DND-41 (cell line): Measurements from ENCODE around the gene RYR3.

ENCODE experiments used
- ATAC-seq: fragments of 200-7000 bp; cut with Tn5 transposase; 3 replicates; pipeline ENCODE4 v1.9.1; 2021; ENCODE audit warnings: low read depth; ENCODE audit not compliant: insufficient read depth
- DNase-seq: peaks from one replicate; pipeline ENCODE4 v3.0.0-alpha.2; 2020
- H2AFZ ChIP-seq: 2 replicates; pipeline ENCODE4 v1.6.0; 2012; ENCODE audit warnings: low read depth, low read length
- H3K27ac ChIP-seq: 2 replicates; pipeline ENCODE4 v1.5.1; 2012; ENCODE audit warnings: low read length, inconsistent platforms
- H3K27me3 ChIP-seq: fragments of 200-600 bp; sonication (generic); 2 replicates; pipeline ENCODE4 v1.6.0; 2012; ENCODE audit warnings: low read length, mild to moderate bottlenecking, inconsistent platforms; ENCODE audit not compliant: insufficient read depth, poor library complexity
- H3K36me3 ChIP-seq: 2 replicates; pipeline ENCODE4 v1.5.1; 2012; ENCODE audit warnings: low read length, inconsistent platforms; ENCODE audit not compliant: insufficient read depth
- H3K4me1 ChIP-seq: 2 replicates; pipeline ENCODE4 v1.5.1; 2012; ENCODE audit warnings: mild to moderate bottlenecking, low read length; ENCODE audit not compliant: insufficient read depth
- H3K4me2 ChIP-seq: 2 replicates; pipeline ENCODE4 v1.6.0; 2012; ENCODE audit warnings: mild to moderate bottlenecking, moderate library complexity, low read length, inconsistent platforms; ENCODE audit not compliant: insufficient read depth
- H3K4me3 ChIP-seq, 2 experiments: fragments of 200-600 bp in 1 of 2; shearing (Covaris generic) in 1 of 2; 2 replicates each; pipeline ENCODE4 v1.5.1; 2012 to 2016; ENCODE audit warnings: inconsistent platforms in 2 of 2, low read length in 2 of 2, mild to moderate bottlenecking in 2 of 2, low read depth in 1 of 2, moderate library complexity in 1 of 2
- H3K79me2 ChIP-seq: 2 replicates; pipeline ENCODE4 v1.6.0; 2012; ENCODE audit warnings: low read length, inconsistent platforms; ENCODE audit not compliant: insufficient read depth
- H3K9ac ChIP-seq: 2 replicates; pipeline ENCODE4 v1.6.0; 2012; ENCODE audit warnings: low read depth, mild to moderate bottlenecking, inconsistent platforms, low read length, moderate library complexity
- H3K9me3 ChIP-seq: 2 replicates; pipeline ENCODE4 v1.5.1; 2012; ENCODE audit warnings: low read length, moderate library complexity, mild to moderate bottlenecking, inconsistent platforms; ENCODE audit not compliant: insufficient read depth, severe bottlenecking
- H4K20me1 ChIP-seq: 2 replicates; pipeline ENCODE4 v1.6.0; 2012; ENCODE audit warnings: low read length; ENCODE audit not compliant: insufficient read depth
- EZH2 ChIP-seq: IDR thresholded peaks from 3 replicates; pipeline ENCODE4 v1.6.1; 2012; ENCODE audit warnings: borderline replicate concordance, low read depth, mild to moderate bottlenecking, moderate library complexity, low read length, inconsistent platforms; ENCODE audit not compliant: severe bottlenecking
- TF ChIP-seq, protein P1 (sequence below): IDR thresholded peaks from 2 replicates; pipeline ENCODE4 v1.5.1; 2012; ENCODE audit warnings: borderline replicate concordance, low read length, moderate library complexity, mild to moderate bottlenecking; ENCODE audit not compliant: poor library complexity, severe bottlenecking; ENCODE audit errors: extremely low read depth

Gene RYR3

DNA sequence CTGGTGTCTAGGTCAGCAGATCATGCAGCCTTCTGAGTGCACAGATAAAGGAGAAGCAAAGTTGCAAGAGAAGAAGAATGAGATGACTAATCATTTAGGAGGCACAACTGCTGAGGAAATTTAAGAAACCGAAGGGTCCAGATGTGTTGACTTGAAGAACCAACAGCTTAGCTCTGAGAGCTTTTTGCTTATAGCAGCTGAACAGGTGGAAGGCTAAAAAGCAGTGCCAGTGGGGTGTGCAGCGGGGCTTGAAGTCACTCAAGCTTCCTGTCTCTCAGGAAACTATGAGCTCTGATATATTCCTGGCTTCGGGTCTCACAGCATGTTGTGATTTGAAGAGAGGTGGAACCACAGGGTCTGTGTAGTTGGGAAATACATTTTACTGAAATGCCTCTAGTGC is 305.7 kb downstream of the RYR3 start:
- Histone ChIP-seq H3K4me3 (no peak overlapping the region), H4K20me1 (no peaks in the 10 kb centered on the region), H3K27me3 (no peaks in the 10 kb centered on the region), H2AFZ (no peak overlapping the region), H3K9ac (no peak overlapping the region), H3K36me3 (no peaks in the 10 kb centered on the region), H3K27ac (no peak overlapping the region), H3K9me3 (no peaks in the 10 kb centered on the region), H3K79me2 (no peaks in the 10 kb centered on the region), H3K4me2 (no peak overlapping the region), H3K4me1 (no peaks in the 10 kb centered on the region)
- no peak for ATAC-seq
- TF ChIP-seq, protein P1, sequence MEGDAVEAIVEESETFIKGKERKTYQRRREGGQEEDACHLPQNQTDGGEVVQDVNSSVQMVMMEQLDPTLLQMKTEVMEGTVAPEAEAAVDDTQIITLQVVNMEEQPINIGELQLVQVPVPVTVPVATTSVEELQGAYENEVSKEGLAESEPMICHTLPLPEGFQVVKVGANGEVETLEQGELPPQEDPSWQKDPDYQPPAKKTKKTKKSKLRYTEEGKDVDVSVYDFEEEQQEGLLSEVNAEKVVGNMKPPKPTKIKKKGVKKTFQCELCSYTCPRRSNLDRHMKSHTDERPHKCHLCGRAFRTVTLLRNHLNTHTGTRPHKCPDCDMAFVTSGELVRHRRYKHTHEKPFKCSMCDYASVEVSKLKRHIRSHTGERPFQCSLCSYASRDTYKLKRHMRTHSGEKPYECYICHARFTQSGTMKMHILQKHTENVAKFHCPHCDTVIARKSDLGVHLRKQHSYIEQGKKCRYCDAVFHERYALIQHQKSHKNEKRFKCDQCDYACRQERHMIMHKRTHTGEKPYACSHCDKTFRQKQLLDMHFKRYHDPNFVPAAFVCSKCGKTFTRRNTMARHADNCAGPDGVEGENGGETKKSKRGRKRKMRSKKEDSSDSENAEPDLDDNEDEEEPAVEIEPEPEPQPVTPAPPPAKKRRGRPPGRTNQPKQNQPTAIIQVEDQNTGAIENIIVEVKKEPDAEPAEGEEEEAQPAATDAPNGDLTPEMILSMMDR: no peak
- TF ChIP-seq EZH2: no peak
- no peak for DNase-seq

DNA sequence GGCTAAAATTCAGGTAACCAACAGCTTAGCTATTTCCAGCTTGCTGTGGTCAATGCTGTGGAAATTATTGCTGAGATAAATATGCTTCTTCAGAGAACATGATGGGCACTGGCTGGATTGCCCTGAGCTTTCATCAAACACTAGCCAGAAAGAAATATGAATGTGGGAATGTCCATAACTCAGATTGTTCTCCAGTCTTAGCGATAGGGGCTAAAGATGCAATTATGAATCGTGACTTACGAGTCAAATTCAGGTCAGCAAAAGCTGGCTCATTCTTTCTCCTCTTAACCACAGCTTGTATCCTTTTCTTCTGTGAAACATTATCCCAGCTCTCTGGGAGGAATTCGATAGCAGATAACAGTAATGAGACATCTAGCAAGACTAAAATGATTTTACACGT is 307.6 kb downstream of the RYR3 start:
- TF ChIP-seq, protein P1: no peak
- TF ChIP-seq EZH2: no peak
- Histone ChIP-seq H3K4me2 (no peak overlapping the region), H3K79me2 (no peaks in the 10 kb centered on the region), H3K27ac (no peak overlapping the region), H2AFZ (no peak overlapping the region), H3K36me3 (no peaks in the 10 kb centered on the region), H3K9me3 (no peaks in the 10 kb centered on the region), H3K4me1 (no peaks in the 10 kb centered on the region), H3K4me3 (no peak overlapping the region), H3K9ac (no peak overlapping the region), H4K20me1 (no peaks in the 10 kb centered on the region), H3K27me3 (no peaks in the 10 kb centered on the region)
- ATAC-seq (no peak), DNase-seq (no peak)

DNA sequence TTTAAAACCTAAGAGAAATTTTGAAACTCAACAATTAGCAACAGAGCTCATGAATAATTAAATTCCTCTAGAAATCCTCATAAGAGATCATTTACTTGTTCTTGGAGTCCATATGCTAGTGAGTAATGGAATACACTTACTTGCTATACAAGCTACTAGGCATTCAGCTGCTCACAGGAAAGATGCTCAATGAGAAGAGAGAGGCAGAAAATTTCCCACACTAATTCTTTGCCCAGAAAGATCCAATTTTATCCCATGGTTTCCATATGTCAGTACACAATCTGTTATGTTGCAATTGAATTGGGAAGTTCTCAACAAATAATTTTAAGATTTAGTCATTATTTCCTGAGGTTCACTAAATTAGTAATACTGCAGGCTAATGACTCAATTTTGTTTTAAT is 310.4 kb downstream of the RYR3 start:
- no peaks in the 10 kb centered on the region for H3K9me3 ChIP-seq
- H3K4me3 ChIP-seq: no peak overlapping the region
- H4K20me1 ChIP-seq: no peaks in the 10 kb centered on the region
- no peaks in the 10 kb centered on the region for H3K36me3 ChIP-seq
- H3K27me3 ChIP-seq: no peaks in the 10 kb centered on the region
- no peak for ATAC-seq
- no peak overlapping the region for H2AFZ ChIP-seq
- no peak overlapping the region for H3K4me2 ChIP-seq
- no peaks in the 10 kb centered on the region for H3K4me1 ChIP-seq
- no peak for DNase-seq
- no peaks in the 10 kb centered on the region for H3K79me2 ChIP-seq
- no peak overlapping the region for H3K9ac ChIP-seq
- H3K27ac ChIP-seq: no peak overlapping the region
- TF ChIP-seq, protein P1: no peak
- TF ChIP-seq EZH2: no peak

GRCh38 chr15:33623010-33623409 is 312.2 kb downstream of the RYR3 start:
- H4K20me1 ChIP-seq: no peaks in the 10 kb centered on the region
- H3K79me2 ChIP-seq: no peaks in the 10 kb centered on the region
- no peaks in the 10 kb centered on the region for H3K9me3 ChIP-seq
- no peak overlapping the region for H3K4me3 ChIP-seq
- ATAC-seq (no peak), DNase-seq (no peak)
- H2AFZ ChIP-seq: no peak overlapping the region
- H3K9ac ChIP-seq: no peak overlapping the region
- TF ChIP-seq, protein P1: peak; percentile 19
- TF ChIP-seq EZH2: no peak
- no peaks in the 10 kb centered on the region for H3K4me1 ChIP-seq
- H3K36me3 ChIP-seq: no peaks in the 10 kb centered on the region
- no peak overlapping the region for H3K27ac ChIP-seq
- H3K4me2 ChIP-seq: no peak overlapping the region
- H3K27me3 ChIP-seq: no peaks in the 10 kb centered on the region
